Measurements from ENCODE around the gene CLEC16A. TPM values are rescaled to one million over a fixed set of nuclear protein-coding genes. Genes with fewer than 3 reads are reported as not detected.
"Not testable (repeated sequence)": the region's sequence is repeated elsewhere in the genome, so short reads cannot be mapped to it uniquely, and the experiment has no call there.

CLEC16A gene
- polyA plus RNA-seq, 4 donors: 22.9 to 24.5 (median 23.7) TPM

- no peak for DNase-seq (ENCODE audit: low read depth in 4 of 4, low spot score in 3 of 4)
These were observed 260.8 kb downstream of the CLEC16A start for GRCh38 chr16:11205065-11205699.

GRCh38 chr16:11205754-11206581 lies 261.6 kb downstream of the CLEC16A start:
- DNase-seq (ENCODE audit: low read depth in 4 of 4, low spot score in 3 of 4): no peak

- DNase-seq (ENCODE audit: low read depth in 4 of 4, low spot score in 3 of 4): no peak
These were observed 263.3 kb downstream of the CLEC16A start for GRCh38 chr16:11207646-11208045.

- no peak for DNase-seq (ENCODE audit: low read depth in 4 of 4, low spot score in 3 of 4)
These were observed 264.7 kb downstream of the CLEC16A start for GRCh38 chr16:11208916-11209665.

- DNase-seq (ENCODE audit: low read depth in 4 of 4, low spot score in 3 of 4): no peak
These were observed 265.9 kb downstream of the CLEC16A start for GRCh38 chr16:11210260-11210659.

- no peak for DNase-seq (ENCODE audit: low read depth in 4 of 4, low spot score in 3 of 4)
These were observed 267.0 kb downstream of the CLEC16A start for GRCh38 chr16:11211061-11211976.

- DNase-seq (ENCODE audit: low read depth in 4 of 4, low spot score in 3 of 4): no peak
These were observed 267.8 kb downstream of the CLEC16A start for GRCh38 chr16:11211977-11212797.

GRCh38 chr16:11212798-11213196 lies 268.4 kb downstream of the CLEC16A start:
- no peak for DNase-seq (ENCODE audit: low read depth in 4 of 4, low spot score in 3 of 4)

GRCh38 chr16:11213373-11213772 lies 269.0 kb downstream of the CLEC16A start:
- no peak for DNase-seq (ENCODE audit: low read depth in 4 of 4, low spot score in 3 of 4)

- DNase-seq (ENCODE audit: low read depth in 4 of 4, low spot score in 3 of 4): no peak
These were observed 269.4 kb downstream of the CLEC16A start for GRCh38 chr16:11213799-11214198.

- no peak for DNase-seq (ENCODE audit: low read depth in 4 of 4, low spot score in 3 of 4)
These were observed 271.7 kb downstream of the CLEC16A start for GRCh38 chr16:11215935-11216556.

GRCh38 chr16:11217651-11218603 lies 273.6 kb downstream of the CLEC16A start:
- no peak for DNase-seq (ENCODE audit: low read depth in 4 of 4, low spot score in 3 of 4)

- no peak for DNase-seq (ENCODE audit: low read depth in 4 of 4, low spot score in 3 of 4)
These were observed 274.2 kb downstream of the CLEC16A start for GRCh38 chr16:11218604-11218962.

- DNase-seq (ENCODE audit: low read depth in 4 of 4, low spot score in 3 of 4): no peak
These were observed 274.8 kb downstream of the CLEC16A start for GRCh38 chr16:11219178-11219577.

GRCh38 chr16:11220507-11220906 lies 276.1 kb downstream of the CLEC16A start:
- DNase-seq (ENCODE audit: low read depth in 4 of 4, low spot score in 3 of 4): not testable (repeated sequence)

GRCh38 chr16:11224096-11224893 lies 279.9 kb downstream of the CLEC16A start:
- no peak for DNase-seq (ENCODE audit: low read depth in 4 of 4, low spot score in 3 of 4)

Data from right renal pelvis (tissue), 4 donors.